Ovary (tissue), 3 donors: Measurements from ENCODE around the gene MEG3.

Experiments used
- EP300 ChIP-seq: sonication (generic); formaldehyde crosslinking; IDR thresholded peaks from one replicate; pipeline ENCODE4 v1.6.1; 2017; ENCODE audit warnings: antibody characterized with exemption
- POLR2A ChIP-seq: fragments of 450-650 bp; IDR thresholded peaks from one replicate; pipeline ENCODE4 v1.6.1; 2017; ENCODE audit warnings: antibody characterized with exemption, mild to moderate bottlenecking, moderate library complexity
- TF ChIP-seq, protein P1 (sequence below), 3 donors: fragments of 450-650 bp in 2 of 3; fragments of 200-600 bp in 1 of 3; IDR thresholded peaks; one replicate each; pipeline versions ENCODE4 v1.5.1 to v1.8.0; 2016 to 2022; ENCODE audit warnings: antibody characterized with exemption in 3 of 3, mild to moderate bottlenecking in 1 of 3
- donor health status: DM: no; HTN: no; CAD: no.

DNA sequence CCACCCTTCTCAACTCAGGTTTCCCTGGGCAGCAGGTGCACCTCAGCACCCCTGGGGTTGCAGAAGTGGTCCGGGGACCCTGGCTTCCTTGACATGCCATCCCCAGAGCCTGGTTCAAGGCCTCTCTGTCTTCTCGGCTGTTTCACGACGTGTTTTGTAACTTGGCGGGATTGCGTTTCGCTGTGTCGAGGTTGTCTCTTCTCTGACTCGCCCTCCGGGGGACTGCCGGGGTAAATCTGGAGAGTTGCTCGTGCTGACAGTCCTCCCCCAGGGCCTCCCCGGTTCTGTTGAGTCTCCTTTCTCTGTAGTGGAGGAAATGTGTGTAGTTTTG is 25.6 kb downstream of the MEG3 start:
- no peak for TF ChIP-seq POLR2A
- TF ChIP-seq, protein P1, sequence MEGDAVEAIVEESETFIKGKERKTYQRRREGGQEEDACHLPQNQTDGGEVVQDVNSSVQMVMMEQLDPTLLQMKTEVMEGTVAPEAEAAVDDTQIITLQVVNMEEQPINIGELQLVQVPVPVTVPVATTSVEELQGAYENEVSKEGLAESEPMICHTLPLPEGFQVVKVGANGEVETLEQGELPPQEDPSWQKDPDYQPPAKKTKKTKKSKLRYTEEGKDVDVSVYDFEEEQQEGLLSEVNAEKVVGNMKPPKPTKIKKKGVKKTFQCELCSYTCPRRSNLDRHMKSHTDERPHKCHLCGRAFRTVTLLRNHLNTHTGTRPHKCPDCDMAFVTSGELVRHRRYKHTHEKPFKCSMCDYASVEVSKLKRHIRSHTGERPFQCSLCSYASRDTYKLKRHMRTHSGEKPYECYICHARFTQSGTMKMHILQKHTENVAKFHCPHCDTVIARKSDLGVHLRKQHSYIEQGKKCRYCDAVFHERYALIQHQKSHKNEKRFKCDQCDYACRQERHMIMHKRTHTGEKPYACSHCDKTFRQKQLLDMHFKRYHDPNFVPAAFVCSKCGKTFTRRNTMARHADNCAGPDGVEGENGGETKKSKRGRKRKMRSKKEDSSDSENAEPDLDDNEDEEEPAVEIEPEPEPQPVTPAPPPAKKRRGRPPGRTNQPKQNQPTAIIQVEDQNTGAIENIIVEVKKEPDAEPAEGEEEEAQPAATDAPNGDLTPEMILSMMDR (IDR thresholded peaks at IDR 0.05): no peak
- no peak for TF ChIP-seq EP300
